ENCODE data around the gene TAF1C.
"Not testable (repeated sequence)": the region's sequence is repeated elsewhere in the genome, so short reads cannot be mapped to it uniquely, and the experiment has no call there.

DNA sequence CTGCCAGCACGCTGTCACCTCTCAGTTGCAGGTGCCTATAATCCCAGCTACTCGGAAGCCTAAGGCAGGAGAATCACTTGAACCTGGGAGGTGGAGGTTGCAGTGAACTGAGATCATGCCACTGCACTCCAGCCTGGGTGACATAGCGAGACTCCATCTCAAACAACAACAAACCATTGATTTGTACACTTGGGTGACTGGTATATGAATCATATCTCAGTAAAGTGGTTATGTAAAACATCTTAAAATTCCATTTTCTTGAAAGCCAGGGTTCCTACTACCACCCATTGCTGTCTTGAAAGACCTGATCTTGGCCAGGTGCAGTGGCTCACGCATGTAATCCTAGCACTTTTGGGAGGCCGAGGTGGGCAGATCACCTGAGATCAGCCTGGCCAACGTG is 18.3 kb upstream of the TAF1C start:
- TF ChIP-seq ZNF549 (tag by site-specific recombination; IDR thresholded peaks at IDR 0.05); ZBTB17 (tag by site-specific recombination; IDR thresholded peaks at IDR 0.05); YY1 (tag by site-specific recombination; IDR thresholded peaks at IDR 0.05); ZNF654 (tag by site-specific recombination; IDR thresholded peaks at IDR 0.05; ENCODE audit: low read depth): not testable (repeated sequence)
- TF ChIP-seq, protein P1, sequence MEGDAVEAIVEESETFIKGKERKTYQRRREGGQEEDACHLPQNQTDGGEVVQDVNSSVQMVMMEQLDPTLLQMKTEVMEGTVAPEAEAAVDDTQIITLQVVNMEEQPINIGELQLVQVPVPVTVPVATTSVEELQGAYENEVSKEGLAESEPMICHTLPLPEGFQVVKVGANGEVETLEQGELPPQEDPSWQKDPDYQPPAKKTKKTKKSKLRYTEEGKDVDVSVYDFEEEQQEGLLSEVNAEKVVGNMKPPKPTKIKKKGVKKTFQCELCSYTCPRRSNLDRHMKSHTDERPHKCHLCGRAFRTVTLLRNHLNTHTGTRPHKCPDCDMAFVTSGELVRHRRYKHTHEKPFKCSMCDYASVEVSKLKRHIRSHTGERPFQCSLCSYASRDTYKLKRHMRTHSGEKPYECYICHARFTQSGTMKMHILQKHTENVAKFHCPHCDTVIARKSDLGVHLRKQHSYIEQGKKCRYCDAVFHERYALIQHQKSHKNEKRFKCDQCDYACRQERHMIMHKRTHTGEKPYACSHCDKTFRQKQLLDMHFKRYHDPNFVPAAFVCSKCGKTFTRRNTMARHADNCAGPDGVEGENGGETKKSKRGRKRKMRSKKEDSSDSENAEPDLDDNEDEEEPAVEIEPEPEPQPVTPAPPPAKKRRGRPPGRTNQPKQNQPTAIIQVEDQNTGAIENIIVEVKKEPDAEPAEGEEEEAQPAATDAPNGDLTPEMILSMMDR (tag by site-specific recombination; IDR thresholded peaks at IDR 0.05) = not testable (repeated sequence)
